OCI-LY1 (cell line): Measurements from ENCODE around the gene DNTT.

Source experiments
- H2AFZ ChIP-seq: fragments of 200-600 bp; sonication (generic), shearing (Covaris generic); 2 replicates; pipeline ENCODE4 v1.6.0; 2014; ENCODE audit warnings: antibody characterized with exemption, mild to moderate bottlenecking, low read length
- H3F3A ChIP-seq: fragments of 200-600 bp; sonication (generic), shearing (Covaris generic); 2 replicates; pipeline ENCODE4 v1.6.0; 2014; ENCODE audit warnings: mild to moderate bottlenecking, antibody characterized with exemption, low read length, moderate library complexity; ENCODE audit not compliant: insufficient read depth
- H3K27ac ChIP-seq: fragments of 200-600 bp; sonication (generic); 2 replicates; pipeline ENCODE4 v1.5.1; 2014; ENCODE audit warnings: low read length, mixed run types, mild to moderate bottlenecking, low read depth; ENCODE audit not compliant: poor library complexity, severe bottlenecking
- H3K27me3 ChIP-seq: fragments of 200-600 bp; sonication (generic); 2 replicates; pipeline ENCODE4 v1.6.0; 2014; ENCODE audit warnings: antibody characterized with exemption, mild to moderate bottlenecking, low read length, moderate library complexity; ENCODE audit not compliant: insufficient read depth
- H3K36me3 ChIP-seq: fragments of 200-600 bp; sonication (generic); 2 replicates; pipeline ENCODE4 v1.6.1; 2014; ENCODE audit warnings: mild to moderate bottlenecking, antibody characterized with exemption, low read length, moderate library complexity, mixed read lengths; ENCODE audit not compliant: insufficient read depth
- H3K4me1 ChIP-seq: fragments of 200-600 bp; sonication (generic); 2 replicates; pipeline ENCODE4 v1.5.1; 2014; ENCODE audit warnings: mild to moderate bottlenecking, low read length, moderate library complexity; ENCODE audit not compliant: insufficient read depth, severe bottlenecking
- H3K4me2 ChIP-seq: fragments of 200-600 bp; sonication (generic), shearing (Covaris generic); 2 replicates; pipeline ENCODE4 v1.6.1; 2014; ENCODE audit warnings: low read length
- H3K4me3 ChIP-seq: fragments of 200-600 bp; sonication (generic); 2 replicates; pipeline ENCODE4 v1.5.1; 2014; ENCODE audit warnings: low read length, low read depth, mild to moderate bottlenecking, mixed read lengths; ENCODE audit not compliant: poor library complexity, severe bottlenecking
- H3K79me2 ChIP-seq: fragments of 200-600 bp; shearing (Covaris generic); 2 replicates; pipeline ENCODE4 v1.6.1; 2016; ENCODE audit warnings: mixed run types, low read length, mixed read lengths; ENCODE audit not compliant: insufficient read depth
- H3K9ac ChIP-seq: fragments of 200-600 bp; sonication (generic), shearing (Covaris generic); 2 replicates; pipeline ENCODE4 v1.6.1; 2014; ENCODE audit warnings: mild to moderate bottlenecking, low read length, mixed read lengths
- H3K9me2 ChIP-seq: fragments of 200-600 bp; sonication (generic), shearing (Covaris generic); 2 replicates; pipeline ENCODE4 v1.6.1; 2014; ENCODE audit warnings: low read depth, mild to moderate bottlenecking, low read length, mixed read lengths
- H3K9me3 ChIP-seq: fragments of 200-600 bp; shearing (Covaris generic); 2 replicates; pipeline ENCODE4 v1.6.1; 2014; ENCODE audit warnings: low read length, mixed read lengths
- H4K20me1 ChIP-seq: fragments of 200-600 bp; sonication (generic), shearing (Covaris generic); 2 replicates; pipeline ENCODE4 v1.6.0; 2016; ENCODE audit warnings: mild to moderate bottlenecking, low read length; ENCODE audit not compliant: insufficient read depth
- EZH2 ChIP-seq: fragments of 200-600 bp; sonication (generic), shearing (Covaris generic); IDR thresholded peaks from 2 replicates; pipeline ENCODE4 v1.8.0; 2017; ENCODE audit warnings: borderline replicate concordance, mixed run types, mild to moderate bottlenecking, antibody characterized with exemption, low read length, moderate library complexity, mixed read lengths
- TF ChIP-seq, protein P1 (sequence below): fragments of 200-600 bp; sonication (generic), shearing (Covaris generic); IDR thresholded peaks from 2 replicates; pipeline ENCODE4 v1.5.1; 2017; ENCODE audit warnings: mild to moderate bottlenecking, antibody characterized with exemption, low read length, moderate library complexity, mixed read lengths

Gene DNTT

DNA sequence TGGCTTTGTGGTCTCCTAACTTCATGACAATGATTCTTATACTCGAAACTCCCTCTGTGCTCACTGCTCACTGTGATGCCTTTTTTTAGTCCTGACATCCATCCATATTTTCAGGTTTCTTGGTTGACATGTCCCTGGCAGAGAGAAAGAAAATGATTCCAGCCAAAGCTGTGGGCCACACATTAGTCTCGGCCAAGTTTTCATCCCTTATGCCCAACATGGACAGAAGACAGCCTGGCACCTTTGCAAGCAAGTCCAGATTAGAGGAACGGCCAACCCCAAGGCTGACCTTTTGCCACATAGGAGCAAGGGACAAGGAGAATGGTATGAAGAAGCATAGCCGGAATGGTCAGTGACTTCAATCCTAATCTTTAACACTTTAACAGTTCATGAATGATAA, 63.2 kb downstream of the DNTT start:
- H3F3A ChIP-seq: no peaks in the 10 kb centered on the region
- H4K20me1 ChIP-seq: no peaks in the 10 kb centered on the region
- no peak overlapping the region for H2AFZ ChIP-seq
- no peaks in the 10 kb centered on the region for H3K4me1 ChIP-seq
- no peaks in the 10 kb centered on the region for H3K9me2 ChIP-seq
- no peaks in the 10 kb centered on the region for H3K79me2 ChIP-seq
- no peak overlapping the region for H3K27ac ChIP-seq
- H3K27me3 ChIP-seq: no peaks in the 10 kb centered on the region
- no peaks in the 10 kb centered on the region for H3K36me3 ChIP-seq
- TF ChIP-seq, protein P1, sequence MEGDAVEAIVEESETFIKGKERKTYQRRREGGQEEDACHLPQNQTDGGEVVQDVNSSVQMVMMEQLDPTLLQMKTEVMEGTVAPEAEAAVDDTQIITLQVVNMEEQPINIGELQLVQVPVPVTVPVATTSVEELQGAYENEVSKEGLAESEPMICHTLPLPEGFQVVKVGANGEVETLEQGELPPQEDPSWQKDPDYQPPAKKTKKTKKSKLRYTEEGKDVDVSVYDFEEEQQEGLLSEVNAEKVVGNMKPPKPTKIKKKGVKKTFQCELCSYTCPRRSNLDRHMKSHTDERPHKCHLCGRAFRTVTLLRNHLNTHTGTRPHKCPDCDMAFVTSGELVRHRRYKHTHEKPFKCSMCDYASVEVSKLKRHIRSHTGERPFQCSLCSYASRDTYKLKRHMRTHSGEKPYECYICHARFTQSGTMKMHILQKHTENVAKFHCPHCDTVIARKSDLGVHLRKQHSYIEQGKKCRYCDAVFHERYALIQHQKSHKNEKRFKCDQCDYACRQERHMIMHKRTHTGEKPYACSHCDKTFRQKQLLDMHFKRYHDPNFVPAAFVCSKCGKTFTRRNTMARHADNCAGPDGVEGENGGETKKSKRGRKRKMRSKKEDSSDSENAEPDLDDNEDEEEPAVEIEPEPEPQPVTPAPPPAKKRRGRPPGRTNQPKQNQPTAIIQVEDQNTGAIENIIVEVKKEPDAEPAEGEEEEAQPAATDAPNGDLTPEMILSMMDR: no peak
- TF ChIP-seq EZH2: no peak
- no peak overlapping the region for H3K4me2 ChIP-seq
- H3K4me3 ChIP-seq: no peak overlapping the region
- no peak overlapping the region for H3K9ac ChIP-seq
- no peaks in the 10 kb centered on the region for H3K9me3 ChIP-seq

DNA sequence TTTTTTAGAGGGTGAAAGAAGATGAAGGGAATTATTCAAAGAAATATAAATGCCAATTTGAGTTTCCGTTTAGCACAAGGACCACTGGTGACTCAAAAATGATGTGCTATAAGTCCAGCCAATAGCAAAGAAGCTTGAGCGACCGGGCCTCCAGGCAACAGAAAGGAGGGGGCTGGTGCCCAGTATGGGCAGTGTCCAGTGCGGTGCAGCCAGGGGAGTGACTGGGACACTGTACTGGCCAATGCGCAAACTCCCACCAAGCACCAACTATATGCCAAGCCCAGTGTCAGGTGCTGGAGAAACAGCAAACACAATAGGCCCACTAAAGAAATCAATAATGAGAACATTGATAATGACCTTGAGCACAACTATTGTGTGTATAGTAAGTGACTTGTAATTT, 64.7 kb downstream of the DNTT start:
- Histone ChIP-seq H3K27ac (no peak overlapping the region), H3K9me2 (no peaks in the 10 kb centered on the region), H3K4me2 (no peak overlapping the region), H3K36me3 (no peaks in the 10 kb centered on the region), H3F3A (no peaks in the 10 kb centered on the region), H3K4me3 (no peak overlapping the region), H4K20me1 (no peaks in the 10 kb centered on the region), H3K4me1 (no peaks in the 10 kb centered on the region), H2AFZ (no peak overlapping the region), H3K9me3 (no peaks in the 10 kb centered on the region), H3K27me3 (no peaks in the 10 kb centered on the region), H3K9ac (no peak overlapping the region), H3K79me2 (no peaks in the 10 kb centered on the region)
- no peak for TF ChIP-seq EZH2
- TF ChIP-seq, protein P1: no peak

DNA sequence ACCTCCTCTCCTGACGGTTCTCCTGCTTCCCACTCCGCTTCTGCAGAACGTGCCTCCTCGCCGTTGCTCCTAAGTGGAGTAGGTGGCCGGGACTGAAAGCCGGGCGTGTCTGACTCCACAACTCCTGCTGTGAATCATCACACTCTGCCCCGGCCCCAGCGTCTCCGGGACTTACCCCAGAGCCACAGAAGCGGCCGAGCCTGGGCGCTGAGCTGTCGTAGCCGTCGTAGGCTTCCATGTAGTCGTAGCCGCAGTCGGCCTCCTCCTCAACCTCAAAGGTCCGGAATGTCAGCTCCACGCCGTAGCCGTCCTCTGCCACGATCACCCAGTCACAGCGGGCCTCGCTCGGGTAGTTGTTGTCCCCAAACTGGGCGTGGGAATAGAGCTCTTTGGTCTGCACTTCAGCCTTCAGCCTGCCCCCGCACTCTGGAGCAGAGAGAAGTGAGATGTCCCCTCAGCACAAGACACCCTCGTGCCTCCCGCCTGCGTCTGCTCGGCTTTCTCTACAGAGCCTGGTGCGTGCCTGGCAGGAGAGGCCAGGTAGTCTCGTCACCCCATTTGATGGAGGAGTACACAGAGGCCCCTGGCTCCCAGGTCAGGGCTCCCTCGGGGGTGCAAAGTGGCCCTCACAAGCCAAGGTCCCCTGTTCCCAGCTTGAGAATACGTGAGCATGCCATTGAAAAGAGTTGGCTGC, 65.8 kb downstream of the DNTT start:
- no peaks in the 10 kb centered on the region for H3K9me2 ChIP-seq
- no peak for TF ChIP-seq EZH2
- TF ChIP-seq, protein P1: no peak
- H3F3A ChIP-seq: no peaks in the 10 kb centered on the region
- H3K9me3 ChIP-seq: no peaks in the 10 kb centered on the region
- no peak overlapping the region for H3K4me2 ChIP-seq
- no peaks in the 10 kb centered on the region for H3K79me2 ChIP-seq
- H3K4me3 ChIP-seq: no peak overlapping the region
- H3K27me3 ChIP-seq: no peaks in the 10 kb centered on the region
- H4K20me1 ChIP-seq: no peaks in the 10 kb centered on the region
- no peak overlapping the region for H2AFZ ChIP-seq
- H3K36me3 ChIP-seq: no peaks in the 10 kb centered on the region
- no peak overlapping the region for H3K9ac ChIP-seq
- H3K4me1 ChIP-seq: peaks cover 4% of the 10 kb centered on the region
- H3K27ac ChIP-seq: no peak overlapping the region
